ENCODE data around the gene OTOF.

Gene OTOF

DNA sequence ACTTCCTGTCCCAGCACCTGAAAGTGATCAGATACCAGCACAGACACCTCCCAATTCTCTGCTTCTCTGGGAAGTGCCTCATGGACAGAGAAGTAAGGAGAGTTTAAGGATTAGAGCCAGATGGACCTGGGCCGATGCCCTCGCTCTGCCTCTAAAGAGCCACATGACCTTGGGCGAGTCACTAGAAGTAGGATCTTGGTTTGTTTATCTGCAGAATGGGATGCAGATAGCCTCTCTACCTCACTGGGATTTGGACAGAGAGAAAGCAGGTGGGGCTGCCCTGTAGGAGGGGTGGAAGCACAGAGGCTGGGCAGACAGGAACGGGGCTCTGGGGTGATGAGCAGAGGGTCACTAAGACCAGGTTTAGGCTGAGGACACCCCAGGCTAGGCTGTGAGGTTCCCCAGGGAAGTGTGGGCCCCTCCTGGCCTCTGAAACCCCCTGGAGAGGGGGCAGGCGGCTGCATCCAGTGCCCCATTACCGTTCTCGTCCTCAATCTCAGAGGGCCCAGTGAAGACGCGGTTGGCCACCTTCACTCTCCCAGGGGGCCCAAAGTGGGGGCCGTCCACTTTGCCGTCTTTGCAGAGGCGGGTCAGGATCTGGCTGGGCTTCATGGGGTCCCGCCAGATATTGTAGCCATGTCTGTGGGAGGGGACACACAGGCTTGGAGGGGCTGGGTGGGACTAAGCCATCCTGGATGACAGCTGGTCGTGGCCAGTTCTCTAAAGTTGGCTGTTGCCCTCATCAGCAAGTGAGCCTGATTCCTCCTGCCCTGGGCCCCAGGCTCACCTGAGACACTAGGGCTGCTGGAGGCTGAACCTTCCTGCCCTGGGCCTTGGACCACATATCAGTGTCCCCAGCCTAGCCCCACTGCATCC is 13.3 kb downstream of the OTOF start:
- DNase-seq, result no peak

DNA sequence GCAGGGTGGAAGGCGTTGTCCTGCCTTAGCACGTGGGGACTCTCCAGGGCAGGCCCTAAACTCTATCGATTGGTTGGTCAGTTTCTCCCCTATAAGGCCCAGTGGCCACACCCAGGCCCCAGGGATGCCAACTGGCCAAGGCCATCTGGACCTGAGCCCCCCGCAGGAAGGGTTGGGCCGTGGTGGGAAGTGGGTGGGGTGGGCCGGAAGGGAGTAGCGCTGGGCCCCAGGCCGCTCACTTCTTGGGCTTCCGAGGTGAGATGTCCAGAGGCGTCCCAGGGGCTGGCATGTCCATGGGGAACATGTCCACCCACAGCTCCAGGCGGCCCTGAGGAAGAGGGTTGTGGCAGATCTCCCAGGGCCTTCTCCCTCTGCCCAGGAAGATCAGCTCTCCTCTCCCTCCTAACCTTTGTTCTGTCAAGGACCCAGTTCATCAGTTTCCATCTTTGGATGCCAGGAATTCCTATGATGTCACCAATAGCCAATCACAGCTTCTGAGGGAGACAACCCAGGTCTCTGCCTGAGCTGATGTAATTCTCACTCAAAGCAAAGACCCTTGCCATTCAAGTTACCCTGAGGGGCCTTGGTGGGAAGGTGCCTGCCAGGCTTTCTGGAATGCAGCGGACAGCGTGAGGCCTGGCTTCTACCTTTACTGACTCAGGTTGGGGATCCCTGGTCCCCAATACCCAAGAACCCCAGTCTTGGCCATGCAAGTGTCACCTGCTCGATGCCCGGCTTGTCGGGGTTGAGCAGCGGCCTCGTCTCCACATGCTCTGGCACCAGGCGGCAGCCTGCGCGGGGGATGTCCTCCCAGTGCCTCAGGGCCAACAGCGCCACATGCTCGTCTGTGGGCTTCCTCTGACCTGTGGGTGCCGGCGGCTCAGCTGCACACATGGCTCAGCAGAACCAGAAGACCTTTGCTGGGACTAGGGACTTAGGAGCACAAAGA is 14.4 kb downstream of the OTOF start:
- DNase-seq, result no peak

DNA sequence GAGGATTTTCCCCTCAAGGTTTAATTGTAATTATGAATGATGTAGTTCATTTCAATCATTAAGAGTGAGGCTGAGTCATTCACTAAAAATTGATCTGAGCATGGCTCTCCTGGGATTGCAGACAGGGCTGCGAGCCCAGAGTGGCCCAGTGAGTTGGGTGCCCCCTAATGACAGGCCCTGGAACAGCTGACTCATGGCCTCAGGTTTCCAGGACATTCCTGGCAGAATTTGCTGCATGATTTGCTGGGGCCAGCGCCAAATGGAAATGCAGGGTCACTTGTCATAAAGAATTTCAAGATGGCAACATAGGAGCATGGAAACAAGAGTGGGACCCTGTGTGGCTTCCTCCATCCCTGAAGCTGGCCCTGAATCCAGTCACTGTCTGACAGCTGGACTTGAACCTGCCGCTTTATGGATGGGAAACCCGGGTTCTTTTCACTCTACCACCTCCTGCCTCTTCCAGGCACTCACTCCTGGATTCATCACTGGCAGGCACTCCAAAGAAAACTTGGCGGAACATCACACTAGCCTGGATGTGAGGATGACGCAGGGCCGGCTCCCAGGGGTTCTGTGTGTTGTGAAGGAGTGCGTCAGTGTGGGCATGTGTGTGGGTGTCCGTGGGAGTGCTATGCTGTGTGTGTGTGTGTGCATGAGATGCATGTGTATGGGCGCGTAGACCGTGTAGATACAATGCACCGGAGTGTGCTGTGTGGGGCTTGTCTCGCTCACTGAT is 15.2 kb downstream of the OTOF start:
- DNase-seq, result no peak

DNA sequence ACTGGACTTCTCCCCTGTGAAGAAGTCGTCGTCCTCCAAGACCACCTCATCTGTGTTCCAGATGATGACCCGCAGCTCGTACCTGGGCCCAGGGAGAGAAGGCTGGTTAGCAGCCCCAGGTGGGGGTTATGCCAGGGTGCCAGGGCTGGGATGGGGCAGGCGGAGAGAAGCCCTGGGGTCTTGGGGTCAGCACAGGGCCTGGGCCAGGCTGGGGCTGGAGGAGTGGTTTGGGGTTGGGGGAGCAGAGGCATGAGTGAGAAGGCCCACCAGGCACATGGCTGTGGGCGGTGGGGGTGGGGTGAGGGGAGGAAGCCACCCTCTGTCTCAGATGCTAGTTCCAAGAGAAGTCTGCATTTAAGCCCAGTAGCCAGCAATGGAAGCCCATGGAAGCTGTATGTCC is 15.8 kb downstream of the OTOF start:
- DNase-seq, result no peak

DNA sequence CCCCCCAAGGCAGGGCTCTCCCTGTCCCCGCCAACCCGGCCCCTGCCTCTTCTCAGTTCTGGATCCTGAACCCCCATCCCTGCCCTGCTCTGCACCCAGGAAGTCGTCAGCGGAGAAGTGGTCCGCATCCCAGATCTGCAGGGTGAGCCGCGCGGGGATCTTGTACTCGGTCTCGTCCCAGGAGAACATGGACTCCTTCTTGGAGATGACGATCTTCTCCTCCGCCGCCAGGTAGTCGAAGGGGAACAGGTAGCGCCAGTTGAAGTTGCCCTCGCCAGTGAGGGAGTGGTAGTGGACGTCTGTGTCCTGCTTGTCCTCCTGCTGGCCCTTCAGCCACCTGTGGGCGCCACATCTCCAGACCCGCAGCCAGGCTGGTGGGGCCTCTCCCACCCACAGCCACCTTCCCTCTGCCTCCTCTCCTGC is 16.3 kb downstream of the OTOF start:
- DNase-seq, result no peak

DNA sequence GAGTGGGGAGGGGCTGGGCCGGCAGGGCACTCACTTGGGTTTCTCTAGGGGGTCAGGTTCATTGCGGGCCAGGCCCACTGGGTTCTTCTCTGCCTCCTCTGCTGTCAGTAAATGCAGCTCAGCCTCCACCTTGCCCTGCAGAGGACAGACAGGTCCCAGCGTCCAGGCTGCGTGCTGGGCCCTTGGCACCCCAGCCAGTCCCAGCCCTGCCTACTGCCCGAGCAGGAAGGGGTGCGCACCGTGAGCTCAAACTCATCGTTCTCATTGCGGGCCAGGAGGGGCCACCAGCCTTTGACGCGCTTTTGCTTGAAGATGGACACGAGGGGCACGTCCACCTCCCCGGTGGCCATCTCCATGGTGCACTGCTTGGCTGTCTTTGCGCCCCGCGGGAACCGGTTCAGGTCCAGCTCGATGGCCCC is 17.3 kb downstream of the OTOF start:
- no peak for DNase-seq

DNA sequence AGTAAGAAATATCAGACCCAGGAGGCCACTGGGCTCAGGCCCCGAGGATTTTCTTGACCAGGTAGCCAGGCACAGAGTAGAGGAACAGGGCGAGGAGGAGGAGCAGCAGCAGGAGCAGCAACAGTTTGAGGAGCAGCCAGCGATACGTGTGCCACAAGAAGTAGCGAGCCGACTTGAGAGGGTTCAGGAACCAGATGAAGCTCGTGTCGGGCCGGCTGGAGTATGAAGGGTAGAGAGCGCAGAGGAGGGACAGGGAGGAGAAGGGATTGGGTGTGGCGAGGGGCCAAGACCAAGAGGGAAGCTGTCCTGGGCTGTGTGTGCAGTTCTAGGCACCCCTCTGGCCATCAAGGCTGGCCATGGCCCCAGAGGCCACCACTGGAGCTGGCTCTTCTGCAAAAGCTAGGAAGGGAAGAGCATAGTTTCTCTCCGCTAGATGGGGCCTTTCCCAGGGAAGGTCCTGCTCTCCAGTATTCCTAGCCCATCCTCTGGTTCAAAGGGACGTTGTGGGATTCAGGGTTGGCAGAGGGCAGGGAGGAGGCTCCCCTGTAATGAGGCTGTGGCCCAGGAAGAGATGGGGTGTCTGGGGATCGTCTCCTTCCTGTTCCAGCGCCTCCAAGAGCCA is 17.8 kb downstream of the OTOF start:
- no peak for DNase-seq

DNA sequence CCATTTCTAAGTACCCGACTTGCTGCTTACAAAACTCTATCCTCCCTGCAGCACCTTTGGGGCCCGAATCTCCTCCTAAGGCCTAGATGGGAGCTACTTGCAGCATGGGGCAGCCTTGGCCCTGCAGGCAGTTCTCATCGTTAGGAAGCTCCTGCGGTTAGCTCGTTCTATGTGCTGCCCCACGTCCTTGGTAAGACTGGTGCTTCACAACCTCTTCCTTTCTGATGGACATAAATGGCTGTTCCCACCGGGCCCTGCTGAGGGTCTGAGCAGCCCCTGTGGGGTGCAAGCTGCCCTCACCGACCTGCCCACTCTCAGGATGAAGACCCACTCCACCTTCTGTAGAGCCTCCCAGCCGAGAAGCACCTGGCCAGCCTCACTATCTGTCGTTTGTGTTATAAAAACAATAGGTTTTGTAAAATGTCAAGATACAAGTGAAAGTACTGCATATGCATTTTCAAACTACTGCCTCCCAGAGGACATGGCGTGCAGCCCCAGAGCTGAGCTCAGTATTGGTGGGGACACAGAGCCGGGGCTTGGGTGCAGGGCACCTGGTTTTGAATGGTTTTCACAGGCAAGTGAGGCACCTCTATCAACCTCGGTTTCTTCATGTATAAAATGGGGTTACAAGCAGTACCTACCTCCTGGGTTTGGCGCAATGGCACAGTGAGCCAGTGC is 19.4 kb downstream of the OTOF start:
- DNase-seq, result no peak

DNA sequence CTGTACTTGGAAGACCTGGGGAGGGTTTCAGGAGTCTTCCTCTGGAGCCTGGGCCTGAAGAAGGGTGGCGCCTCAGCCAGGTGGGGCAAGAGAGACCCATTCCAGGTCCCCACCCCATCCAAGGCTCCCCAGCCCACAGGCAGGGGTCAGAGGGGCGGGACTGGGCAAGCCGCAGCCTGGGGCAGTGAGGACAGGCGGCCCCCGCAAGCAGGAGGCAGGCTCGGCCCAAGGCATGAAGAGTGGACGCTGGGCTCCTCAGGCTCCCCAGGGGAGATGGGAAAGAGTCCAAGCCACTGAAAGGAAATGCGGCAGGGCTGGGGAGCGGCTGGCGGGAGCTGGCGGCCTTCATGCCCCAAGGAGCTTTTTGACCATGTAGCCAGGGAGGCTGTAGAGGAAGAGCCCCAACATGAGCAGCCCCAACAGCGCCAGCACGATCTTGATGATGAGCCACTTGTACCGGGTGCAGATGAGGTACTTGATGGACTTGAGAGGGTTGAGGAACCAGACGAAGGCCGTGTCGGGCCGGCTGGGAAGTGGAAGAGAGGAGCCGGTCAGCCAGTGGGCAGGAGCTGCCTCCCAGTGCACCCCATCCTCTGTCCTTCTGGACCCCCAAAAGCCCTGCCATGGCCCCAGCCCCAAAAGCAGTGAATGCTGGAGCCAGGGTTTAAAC is 20.1 kb downstream of the OTOF start:
- DNase-seq, result no peak

DNA sequence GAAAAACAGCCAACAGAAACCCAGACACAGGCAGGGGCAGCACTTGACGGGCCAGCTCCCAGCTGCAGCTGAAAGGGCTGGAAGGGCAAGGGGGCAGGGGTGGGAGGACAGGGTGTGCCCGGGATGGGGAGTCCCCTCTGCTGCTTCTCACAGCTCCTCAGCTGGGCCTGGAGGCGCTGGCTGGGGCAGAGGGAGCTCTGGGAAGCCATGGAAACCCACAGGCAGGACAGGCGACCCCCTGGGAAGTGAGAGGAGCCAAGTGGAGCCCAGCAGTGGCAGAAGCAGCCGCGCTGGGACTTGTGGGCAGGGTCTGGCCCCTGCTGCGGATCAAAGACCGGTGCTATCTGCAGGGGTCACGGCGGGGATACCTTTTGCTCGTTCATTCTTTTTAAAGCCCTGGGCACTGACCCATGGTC is 20.7 kb downstream of the OTOF start:
- DNase-seq, result no peak

DNA sequence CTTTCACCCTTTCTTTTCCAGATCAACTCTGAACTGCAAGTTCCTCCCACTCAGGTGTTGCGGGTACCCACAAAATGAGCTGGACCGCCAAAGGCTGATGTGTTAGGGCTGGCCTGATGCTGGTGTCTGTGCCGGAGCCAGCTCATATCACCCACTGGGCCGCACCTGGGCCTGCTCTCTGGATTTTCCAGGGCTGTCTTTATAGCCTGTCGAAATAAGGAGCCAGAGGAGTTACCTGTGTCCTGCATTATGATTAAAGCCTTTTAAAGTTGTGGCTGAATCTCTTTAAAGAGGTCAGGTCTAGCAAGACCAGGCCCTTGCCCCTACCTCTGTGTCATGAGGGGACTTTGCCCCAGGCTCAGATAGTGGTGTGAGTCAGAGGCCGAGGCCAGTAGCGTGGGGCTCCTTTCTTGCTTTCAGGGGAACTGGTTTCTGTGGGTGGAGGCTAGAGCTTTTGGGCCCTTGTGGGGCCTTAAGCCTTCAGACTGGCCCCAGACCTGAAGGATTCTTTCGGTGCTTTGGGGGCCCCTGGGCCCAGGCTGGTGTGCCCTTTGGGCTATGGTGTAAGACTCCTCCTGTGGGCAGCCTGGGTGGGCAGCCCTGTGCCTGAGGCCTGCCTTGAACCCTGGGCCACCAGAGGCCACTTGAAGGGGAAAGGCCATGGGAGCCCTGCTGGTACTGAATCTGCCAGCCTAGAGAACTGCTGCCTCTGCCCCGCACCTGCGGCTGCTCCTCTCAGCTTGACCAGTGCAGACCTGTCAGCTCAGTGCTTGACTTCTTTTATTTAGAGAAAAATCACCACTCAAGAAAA is 21.3 kb downstream of the OTOF start:
- DNase-seq, result no peak

DNA sequence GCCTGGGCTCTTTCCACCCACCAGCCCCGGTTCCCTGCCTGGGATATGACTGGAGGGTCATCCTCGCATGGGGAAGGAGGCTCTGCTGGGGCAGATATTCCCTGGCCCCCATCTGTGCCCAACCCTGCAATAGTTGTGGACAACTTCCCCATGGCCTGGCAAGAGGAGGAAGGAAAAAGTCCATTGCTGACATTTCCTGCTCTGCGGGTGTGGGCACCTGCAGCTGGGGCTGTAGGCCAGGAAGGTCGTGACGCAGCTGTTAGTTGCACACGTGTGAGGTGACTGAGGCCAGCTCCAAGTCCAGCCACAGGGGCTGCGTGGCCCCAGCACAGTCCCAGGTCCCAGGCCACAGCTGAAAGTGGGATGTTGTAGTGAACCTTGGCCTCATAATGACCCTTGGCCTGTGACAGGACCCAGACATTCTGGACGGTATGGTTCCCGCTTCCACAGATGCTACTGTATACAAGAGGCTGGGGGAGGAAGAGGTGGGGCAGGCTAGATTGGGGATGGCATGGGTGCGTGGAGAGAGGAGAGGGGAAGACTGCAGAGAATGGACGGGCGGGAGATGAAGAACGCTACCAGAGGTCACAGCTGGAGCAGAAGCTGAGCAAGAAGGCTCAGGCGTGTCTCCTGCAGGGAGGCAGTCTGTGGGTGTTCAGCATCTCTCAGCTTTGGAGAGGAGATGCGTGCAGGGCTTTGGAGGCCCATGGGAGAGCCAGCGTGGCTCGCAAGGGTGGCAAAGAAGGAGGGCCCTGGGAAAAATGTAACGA is 22.1 kb downstream of the OTOF start:
- no peak for DNase-seq

DNA sequence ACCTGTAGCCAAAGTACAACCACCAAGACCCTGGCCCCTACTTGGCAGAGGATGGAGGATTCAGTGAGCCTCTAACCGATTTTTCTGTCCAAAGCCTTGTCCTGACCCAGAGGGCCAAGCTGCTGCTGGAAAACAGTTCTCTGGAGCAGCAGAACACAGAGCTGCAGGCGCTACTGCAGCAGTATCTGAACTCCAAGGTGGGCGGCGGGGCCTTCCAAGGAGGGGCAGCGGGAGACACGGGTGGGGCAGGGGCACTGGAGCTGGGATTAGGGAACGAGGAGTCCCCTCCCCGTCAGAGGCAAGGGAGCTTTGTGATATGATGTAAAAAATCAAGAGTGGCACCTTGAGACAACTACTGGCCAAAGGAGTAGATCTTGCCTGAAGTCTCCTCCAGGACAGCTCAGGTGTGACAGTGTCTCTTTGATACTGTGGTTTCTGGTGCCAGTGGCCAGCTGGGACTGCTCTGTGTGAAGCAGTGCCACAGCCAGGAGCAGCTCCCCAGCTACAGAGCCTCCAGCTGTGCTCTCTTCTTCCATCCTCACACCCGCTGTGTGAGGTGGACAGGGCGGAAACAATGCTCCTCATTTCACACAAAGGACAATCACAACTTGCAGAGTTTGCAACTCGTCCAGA is 22.8 kb downstream of the OTOF start:
- no peak for DNase-seq

DNA sequence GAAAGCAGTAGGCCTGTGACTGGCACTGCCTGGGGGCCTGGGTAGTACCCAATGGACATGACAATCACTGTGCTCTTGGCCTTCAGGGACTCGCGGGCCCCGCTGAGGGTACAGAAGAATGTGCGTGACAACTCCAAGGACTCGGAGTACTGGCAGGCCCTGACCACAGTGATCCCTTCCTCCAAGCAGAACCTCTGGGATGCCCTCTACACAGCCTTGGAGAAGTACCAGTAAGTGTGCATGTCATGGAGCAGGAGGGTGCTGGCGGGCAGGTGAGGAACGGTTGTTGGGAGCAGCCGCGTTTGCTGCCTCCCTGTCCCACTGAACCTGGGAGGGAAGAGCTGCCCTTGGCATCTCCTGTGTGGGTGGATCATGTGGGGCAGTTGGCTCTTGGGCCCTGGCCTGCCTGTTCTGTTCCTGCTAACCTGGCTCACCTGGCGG is 23.3 kb downstream of the OTOF start:
- DNase-seq, result no peak

DNA sequence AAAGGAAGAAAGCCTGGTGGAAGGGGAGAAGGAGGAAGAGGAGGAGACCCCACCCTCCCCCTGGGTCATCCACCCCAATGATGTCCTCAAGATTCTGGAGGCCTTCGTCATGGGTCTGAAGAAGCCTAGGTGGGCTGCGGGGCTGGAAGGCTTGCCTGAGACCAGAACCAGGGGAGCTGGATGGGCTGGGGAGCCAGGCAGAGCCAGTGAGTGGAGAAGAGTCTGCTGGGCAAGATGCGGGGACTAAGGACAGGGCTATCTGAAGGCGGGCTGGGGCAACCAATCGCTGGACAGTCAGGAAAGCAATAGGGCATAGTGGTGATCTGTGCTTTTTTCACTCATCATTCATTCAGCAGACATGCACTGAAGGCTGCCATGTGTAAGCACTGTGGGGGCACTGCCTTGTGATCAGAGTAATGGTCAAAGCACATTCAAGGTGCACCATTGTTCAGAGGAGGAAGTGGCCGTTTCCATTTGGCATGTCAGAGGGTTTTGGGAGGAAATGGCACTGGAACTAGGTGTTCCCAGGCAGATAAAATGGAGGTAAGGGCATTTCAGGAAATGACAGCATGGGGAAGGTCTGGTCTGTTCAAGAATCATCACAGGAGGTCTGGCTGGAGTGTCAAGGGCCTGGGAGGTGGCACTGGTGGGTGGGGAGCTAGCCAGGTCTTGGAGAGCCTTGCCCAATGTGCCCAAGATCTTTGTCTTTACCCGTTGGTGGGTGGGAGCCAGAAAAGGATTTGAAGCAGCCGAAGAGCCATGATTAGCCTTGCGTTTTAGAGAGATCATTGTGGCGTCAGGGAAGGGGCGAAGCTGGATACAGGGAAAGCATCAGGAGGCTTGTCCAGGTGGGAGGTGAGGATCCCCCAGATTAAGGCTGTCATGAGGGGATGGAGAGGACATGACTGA is 24.2 kb downstream of the OTOF start:
- DNase-seq, result no peak

DNA sequence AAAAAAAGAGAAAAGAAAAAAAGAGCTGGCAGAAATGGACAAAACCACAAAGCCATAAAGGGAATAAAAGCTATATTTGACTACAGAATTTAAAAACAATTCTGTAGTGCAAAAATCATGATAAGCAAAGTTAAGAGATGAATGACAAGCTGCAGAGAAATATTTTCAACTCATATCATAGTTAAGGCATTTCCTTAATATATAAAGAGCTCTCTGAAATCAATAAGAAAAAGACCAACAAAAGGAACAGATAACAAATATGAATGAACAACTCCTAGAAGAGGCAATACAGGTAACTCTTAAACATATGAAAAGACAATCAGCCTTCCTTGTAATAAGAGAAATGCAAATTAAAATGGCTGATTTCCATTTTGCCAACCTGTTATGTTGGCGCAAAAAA is 26.2 kb downstream of the OTOF start:
- DNase-seq, result no peak

DNA sequence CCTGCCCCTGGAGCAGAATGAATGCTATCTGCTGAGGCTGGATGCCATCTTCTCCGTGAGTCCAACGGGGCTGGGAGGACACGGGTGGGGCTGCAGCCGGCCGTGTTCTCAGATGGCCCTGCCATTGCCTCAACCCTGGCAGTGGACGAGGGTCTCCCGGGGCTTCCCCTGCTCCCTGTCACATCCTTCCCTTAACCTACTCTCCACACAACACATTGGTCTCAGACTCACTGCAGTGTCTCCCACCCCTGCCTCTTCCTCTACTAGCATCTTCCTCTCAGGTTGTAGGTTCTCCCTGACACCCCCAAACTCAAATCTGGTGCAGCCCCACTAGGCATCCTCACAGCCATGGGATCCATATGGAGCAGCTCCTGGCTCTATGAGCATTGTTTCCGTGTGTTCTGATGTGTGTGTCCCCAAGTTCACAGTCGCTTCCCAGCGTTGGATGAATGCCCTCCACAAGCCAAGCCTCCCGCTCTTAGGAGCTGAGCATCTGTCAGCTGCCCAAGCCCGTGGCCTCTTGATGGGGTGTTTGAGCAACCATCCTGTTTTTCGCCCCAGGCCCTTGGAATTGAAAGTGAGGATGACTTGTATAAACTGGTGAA is 27.8 kb downstream of the OTOF start:
- DNase-seq, result no peak
